Measurements from ENCODE around the gene HCRTR1. TPM values are rescaled to one million over a fixed set of nuclear protein-coding genes. Genes with fewer than 3 reads are reported as not detected.

The HCRTR1 gene
- total and polyA plus RNA-seq, 2 donors (not counting 3 experiments of a cell fraction or from before 2014, with no cell fraction given), result 0.93 to 1.5 TPM

- H3K36me3 ChIP-seq (ENCODE audit: control insufficient read depth in 2 of 2, extremely low read depth in 1 of 2, insufficient read depth in 2 of 2, low read length in 2 of 2), result no peaks in the 10 kb centered on the region
- H3K9ac ChIP-seq (replicated peaks; ENCODE audit: extremely low read depth, insufficient read depth, low read length), result peak overlapping the region; percentile 87
- no peaks in the 10 kb centered on the region for H4K20me1 ChIP-seq (replicated peaks; ENCODE audit: control insufficient read depth, extremely low read depth, insufficient read depth, low read length)
- ChIA-PET CTCF (interaction anchor here (0.8 to 1.4 kb wide), 10 partner anchors 9 to 171 kb away, joined by 3 to 9 read pairs (median 4); partner anchors contain the start of gene SPOCD1), POLR2A (interaction anchor here (0.8 kb wide), 2 partner anchors 12 to 57 kb away, joined by 3 to 4 read pairs; no protein-coding TSS in a partner anchor)
- no peak for FAIRE-seq
- no peak for DNase-seq (ENCODE audit: low read depth, low spot score)
- dilution Hi-C loops (cut with MboI; ENCODE audit: extremely low pct_ligation_motif_present, low sequenced_read_pairs), result no loop called here
- H2AFZ ChIP-seq (ENCODE audit: low read depth, low read length), result peak overlapping the region; percentile 74
- peak overlapping the region; percentile 85 for H3K4me2 ChIP-seq (ENCODE audit: insufficient read depth, low read length)
- H3K79me2 ChIP-seq (ENCODE audit: control insufficient read depth, insufficient read depth, low read length), result peaks cover 31% of the 10 kb centered on the region
- no peaks in the 10 kb centered on the region for H3K9me3 ChIP-seq (replicated peaks; ENCODE audit: control insufficient read depth, insufficient read depth, low read length)
- peaks cover 22% of the 10 kb centered on the region for H3K4me1 ChIP-seq (ENCODE audit: control insufficient read depth, extremely low read depth, insufficient read depth, low read length)
- H3K9me1 ChIP-seq (replicated peaks; ENCODE audit: control insufficient read depth, extremely low read depth, insufficient read depth, low read length), result no peaks in the 10 kb centered on the region
- intact Hi-C loops (cut with micrococcal nuclease), result loop anchor here (1.0 to 10.0 kb wide), 3 partner anchors 56 to 290 kb away; partner anchors contain the start of gene PTP4A2
- BruUV-seq (replicated peaks), result TSS peak; percentile 56
- TF ChIP-seq GATA2 (IDR thresholded peaks at IDR 0.05; ENCODE audit: insufficient read depth, insufficient read length, low read depth, low read length), result no peak
- TF ChIP-seq JUN (IDR thresholded peaks at IDR 0.05; ENCODE audit: borderline replicate concordance, insufficient read depth, insufficient read length, low read depth), result no peak
- TF ChIP-seq MAX (IDR thresholded peaks at IDR 0.05; ENCODE audit: insufficient read depth, insufficient read length), result no peak
- TF ChIP-seq CTCF (IDR thresholded peaks at IDR 0.05; ENCODE audit: extremely low read depth in 1 of 2, insufficient read depth in 1 of 2, low read depth in 1 of 2, low read length in 2 of 2), result no peak
- TF ChIP-seq FOS (IDR thresholded peaks at IDR 0.05; ENCODE audit: borderline replicate concordance, insufficient read depth, low read length), result no peak
- no peak for TF ChIP-seq MYC (IDR thresholded peaks at IDR 0.05; ENCODE audit: low read depth, low read length)
- no peak for TF ChIP-seq POLR2AphosphoS5 (IDR thresholded peaks at IDR 0.05; ENCODE audit: insufficient read depth, low read depth, low read length)
- TF ChIP-seq POLR2A (IDR thresholded peaks at IDR 0.05; ENCODE audit: low read depth, low read length), result no peak
- no peak for TF ChIP-seq EZH2 (IDR thresholded peaks at IDR 0.05; ENCODE audit: borderline replicate concordance, low read depth, low read length, severe bottlenecking)
- H3K27ac ChIP-seq (ENCODE audit: insufficient read depth, low read depth, low read length), result peak overlapping the region; percentile 90
- peak overlapping the region; percentile 53 to 93 (median 68) for H3K4me3 ChIP-seq (replicated peaks in 1 of 3; ENCODE audit: insufficient read depth in 1 of 3, low read depth in 1 of 3, low read length in 3 of 3)
- H3K27me3 ChIP-seq (ENCODE audit: control insufficient read depth in 2 of 2, insufficient read depth in 2 of 2, low read length in 2 of 2), result no peaks in the 10 kb centered on the region
These were observed 27.7 kb downstream of the HCRTR1 start for GRCh38 chr1:31645274-31645568.

All from endothelial cell of umbilical vein (primary cell).